ENCODE measurements around the gene COX4I1. TPM values are rescaled to one million over a fixed set of nuclear protein-coding genes. Genes with fewer than 3 reads are reported as not detected.

The COX4I1 gene
- total RNA-seq, 4 donors from 2014 or later = 635 to 1,115 (median 865) TPM

GRCh38 chr16:85823328-85823920 lies 23.9 kb downstream of the COX4I1 start:
- no peak for DNase-seq
- no peaks in the 10 kb centered on the region for H3K27me3 ChIP-seq
- H3K36me3 ChIP-seq = no peaks in the 10 kb centered on the region
- TF ChIP-seq, protein P1, sequence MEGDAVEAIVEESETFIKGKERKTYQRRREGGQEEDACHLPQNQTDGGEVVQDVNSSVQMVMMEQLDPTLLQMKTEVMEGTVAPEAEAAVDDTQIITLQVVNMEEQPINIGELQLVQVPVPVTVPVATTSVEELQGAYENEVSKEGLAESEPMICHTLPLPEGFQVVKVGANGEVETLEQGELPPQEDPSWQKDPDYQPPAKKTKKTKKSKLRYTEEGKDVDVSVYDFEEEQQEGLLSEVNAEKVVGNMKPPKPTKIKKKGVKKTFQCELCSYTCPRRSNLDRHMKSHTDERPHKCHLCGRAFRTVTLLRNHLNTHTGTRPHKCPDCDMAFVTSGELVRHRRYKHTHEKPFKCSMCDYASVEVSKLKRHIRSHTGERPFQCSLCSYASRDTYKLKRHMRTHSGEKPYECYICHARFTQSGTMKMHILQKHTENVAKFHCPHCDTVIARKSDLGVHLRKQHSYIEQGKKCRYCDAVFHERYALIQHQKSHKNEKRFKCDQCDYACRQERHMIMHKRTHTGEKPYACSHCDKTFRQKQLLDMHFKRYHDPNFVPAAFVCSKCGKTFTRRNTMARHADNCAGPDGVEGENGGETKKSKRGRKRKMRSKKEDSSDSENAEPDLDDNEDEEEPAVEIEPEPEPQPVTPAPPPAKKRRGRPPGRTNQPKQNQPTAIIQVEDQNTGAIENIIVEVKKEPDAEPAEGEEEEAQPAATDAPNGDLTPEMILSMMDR (IDR thresholded peaks at IDR 0.05) = no peak
- TF ChIP-seq POLR2A (IDR thresholded peaks at IDR 0.05) (no peak), POLR2AphosphoS5 (IDR thresholded peaks at IDR 0.05) (no peak), EP300 (IDR thresholded peaks at IDR 0.05; ENCODE audit: low read depth) (no peak)
- 91 to 100% methylated on average over 1 of the region's 1 CpG for WGBS, 2 donors (ENCODE audit: low coverage in 1 of 2)
- H3K27ac ChIP-seq = no peak overlapping the region
- intact Hi-C loops (cut with DNase I; ENCODE audit: low total_unique reads) = loop anchor here (5.0 kb wide), 1 partner anchor 164 kb away; no protein-coding TSS in a partner anchor
- no peaks in the 10 kb centered on the region for H3K9me3 ChIP-seq
- peaks cover 0 to 12% (median 4%) of the 10 kb centered on the region in 4 donors for H3K4me1 ChIP-seq
- in situ Hi-C loops (cut with MboI; ENCODE audit: low pct_ligation_motif_present in 1 of 4, low pct_unique_long_range_greater_than_20kb in 1 of 4, low sequenced_read_pairs in 3 of 4) = loop anchor here (5.0 to 25.0 kb wide), 7 partner anchors 161 to 701 kb away; partner anchors contain the start of gene FOXF1 (in 1 of the 4)
- H3K4me3 ChIP-seq = no peak overlapping the region

DNA sequence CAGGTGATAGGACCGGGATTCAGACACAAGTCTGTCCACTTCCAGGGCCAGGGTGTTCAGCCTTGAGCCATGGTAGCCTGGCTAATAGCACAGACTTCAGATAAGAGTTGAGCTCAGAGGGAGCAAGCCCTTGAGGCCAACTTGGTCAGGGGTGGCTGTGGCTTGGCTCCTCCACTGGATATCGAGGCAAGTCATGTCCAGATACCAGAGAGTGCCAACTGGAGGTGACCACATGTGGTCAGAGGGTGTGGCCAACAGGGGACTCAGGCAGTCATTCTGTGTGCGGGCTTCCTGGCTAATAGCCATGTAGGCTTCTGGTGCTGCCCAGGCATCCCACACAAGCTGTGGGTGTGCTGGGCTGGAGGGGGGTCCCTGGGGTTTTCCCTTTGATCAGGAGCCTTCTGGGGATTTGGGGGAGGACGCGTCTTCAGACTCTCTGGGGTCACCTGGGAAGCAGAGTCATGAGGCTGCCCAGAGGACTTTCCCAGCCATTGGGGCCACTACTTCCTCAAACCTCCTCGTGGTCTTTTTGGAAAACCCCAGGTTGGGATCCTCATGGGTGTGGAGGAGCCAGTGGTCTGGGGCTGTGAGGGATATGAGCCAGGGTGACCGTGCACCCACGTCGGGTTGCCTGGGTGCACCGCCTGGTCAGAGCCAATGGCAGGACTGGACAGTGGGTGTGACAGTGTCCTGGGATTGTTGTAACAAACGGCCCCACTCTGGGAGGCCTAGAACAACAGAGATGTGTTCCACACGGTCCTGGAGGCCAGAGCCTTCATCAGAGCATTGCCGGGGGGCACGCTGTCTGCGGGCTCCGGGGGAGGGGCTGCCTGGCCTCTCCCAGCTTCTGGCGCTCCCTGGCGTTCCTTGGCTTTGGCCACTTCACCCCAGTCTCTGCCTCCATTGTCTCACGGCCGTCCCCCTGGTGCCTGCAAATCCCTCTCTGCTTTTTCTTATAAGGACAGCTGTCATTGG lies 25.0 kb downstream of the COX4I1 start:
- in situ Hi-C loops (cut with MboI; ENCODE audit: low pct_ligation_motif_present in 1 of 4, low pct_unique_long_range_greater_than_20kb in 1 of 4, low sequenced_read_pairs in 3 of 4) = loop anchor here (5.0 to 25.0 kb wide), 7 partner anchors 160 to 700 kb away; partner anchors contain the start of gene FOXF1 (in 1 of the 4)
- TF ChIP-seq, protein P1 (IDR thresholded peaks at IDR 0.05) = no peak
- TF ChIP-seq POLR2AphosphoS5 (IDR thresholded peaks at IDR 0.05) (no peak), POLR2A (IDR thresholded peaks at IDR 0.05) (no peak), EP300 (IDR thresholded peaks at IDR 0.05; ENCODE audit: low read depth) (no peak)
- DNase-seq = no peak

DNA sequence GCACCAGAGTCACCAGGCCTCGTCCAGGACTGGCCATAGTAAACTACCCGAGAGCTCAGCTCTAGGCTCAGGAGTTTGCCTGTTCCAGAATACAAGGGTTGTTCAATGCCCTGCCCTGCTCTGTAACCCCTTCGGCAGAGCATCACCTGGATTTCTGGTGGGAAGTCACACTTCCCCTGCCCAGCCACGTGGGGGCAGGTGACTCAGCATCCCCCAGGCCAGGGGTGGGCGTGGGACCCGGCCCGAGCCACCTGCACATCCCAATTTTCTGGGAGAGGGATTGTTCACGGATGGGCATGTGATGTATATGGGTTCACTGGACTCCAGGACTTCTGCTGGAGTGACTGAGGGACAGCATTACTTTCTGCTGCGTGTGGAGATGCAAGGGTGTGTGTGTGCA lies 25.8 kb downstream of the COX4I1 start:
- no peaks in the 10 kb centered on the region for H3K27me3 ChIP-seq
- in situ Hi-C loops (cut with MboI; ENCODE audit: low pct_ligation_motif_present in 1 of 4, low pct_unique_long_range_greater_than_20kb in 1 of 4, low sequenced_read_pairs in 3 of 4) = loop anchor here in 3 of 4 donors (10.0 kb wide), 3 partner anchors 159 to 699 kb away; no protein-coding TSS in a partner anchor
- peaks cover 0 to 12% (median 4%) of the 10 kb centered on the region in 4 donors for H3K4me1 ChIP-seq
- no peak for DNase-seq
- no peaks in the 10 kb centered on the region for H3K9me3 ChIP-seq
- H3K36me3 ChIP-seq = no peaks in the 10 kb centered on the region
- H3K27ac ChIP-seq = no peak overlapping the region
- 68% methylated on average over 6 of the region's 9 CpGs; no CpG with 5 or more reads in 1 of the 2 donors for WGBS, 2 donors (ENCODE audit: low coverage in 1 of 2)
- TF ChIP-seq EP300 (IDR thresholded peaks at IDR 0.05; ENCODE audit: low read depth) (no peak), POLR2A (IDR thresholded peaks at IDR 0.05) (no peak)
- no peak overlapping the region for H3K4me3 ChIP-seq
- intact Hi-C loops (cut with DNase I; ENCODE audit: low total_unique reads) = no loop called here

More for the DNA sequence above, 25.0 kb downstream of the COX4I1 start:
- no peaks in the 10 kb centered on the region for H3K9me3 ChIP-seq
- H3K36me3 ChIP-seq = no peaks in the 10 kb centered on the region
- H3K27ac ChIP-seq = no peak overlapping the region
- WGBS, 2 donors (ENCODE audit: low coverage in 1 of 2) = 40 to 79% methylated on average over 1 to 20 of the region's 20 CpGs
- intact Hi-C loops (cut with DNase I; ENCODE audit: low total_unique reads) = loop anchor here (5.0 kb wide), 1 partner anchor 163 kb away; no protein-coding TSS in a partner anchor
- peaks cover 0 to 12% (median 4%) of the 10 kb centered on the region in 4 donors for H3K4me1 ChIP-seq
- H3K4me3 ChIP-seq = no peak overlapping the region
- H3K27me3 ChIP-seq = no peaks in the 10 kb centered on the region

DNA sequence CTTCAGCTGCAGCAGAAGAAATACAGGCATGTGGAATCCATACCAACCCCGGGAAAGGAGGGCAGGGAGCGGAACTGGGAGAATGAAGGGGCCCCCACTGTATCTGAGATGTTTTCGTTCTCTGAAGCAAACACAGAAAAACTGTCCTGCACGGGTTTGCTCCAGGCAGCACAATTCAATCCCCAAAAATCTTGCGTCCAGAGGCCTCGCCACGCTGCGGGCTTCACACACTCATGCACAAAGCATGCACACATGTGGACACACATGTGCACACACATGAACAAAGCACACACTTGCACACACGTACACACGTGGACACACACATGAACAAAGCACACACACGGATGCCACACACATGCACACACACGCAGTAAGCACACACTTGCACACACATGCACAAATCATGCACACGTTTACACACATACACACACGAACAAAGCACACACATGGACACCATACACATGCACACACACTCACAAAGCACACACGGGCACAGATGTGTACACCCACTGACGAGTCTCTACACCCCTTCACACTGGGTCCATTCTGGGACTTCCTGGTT lies 27.3 kb downstream of the COX4I1 start:
- in situ Hi-C loops (cut with MboI; ENCODE audit: low pct_ligation_motif_present in 1 of 4, low pct_unique_long_range_greater_than_20kb in 1 of 4, low sequenced_read_pairs in 3 of 4) = loop anchor here in 3 of 4 donors (10.0 kb wide), 3 partner anchors 158 to 698 kb away; no protein-coding TSS in a partner anchor
- intact Hi-C loops (cut with DNase I; ENCODE audit: low total_unique reads) = no loop called here

More for the DNA sequence above, 27.3 kb downstream of the COX4I1 start:
- Histone ChIP-seq H3K9me3 (no peaks in the 10 kb centered on the region), H3K36me3 (no peaks in the 10 kb centered on the region), H3K27me3 (peaks cover 5% of the 10 kb centered on the region), H3K4me1 (peaks cover 0 to 5% (median 0%) of the 10 kb centered on the region in 4 donors), H3K4me3 (no peak overlapping the region), H3K27ac (no peak overlapping the region)
- TF ChIP-seq EP300 (IDR thresholded peaks at IDR 0.05; ENCODE audit: low read depth) (no peak), POLR2A (IDR thresholded peaks at IDR 0.05) (no peak), POLR2AphosphoS5 (IDR thresholded peaks at IDR 0.05) (no peak)
- TF ChIP-seq, protein P1 (IDR thresholded peaks at IDR 0.05) = no peak
- DNase-seq = no peak
- 92% methylated on average over 16 of the region's 16 CpGs; no CpG with 5 or more reads in 1 of the 2 donors for WGBS, 2 donors (ENCODE audit: low coverage in 1 of 2)
